ENCODE measurements around the gene RPS15.

The RPS15 gene

DNA sequence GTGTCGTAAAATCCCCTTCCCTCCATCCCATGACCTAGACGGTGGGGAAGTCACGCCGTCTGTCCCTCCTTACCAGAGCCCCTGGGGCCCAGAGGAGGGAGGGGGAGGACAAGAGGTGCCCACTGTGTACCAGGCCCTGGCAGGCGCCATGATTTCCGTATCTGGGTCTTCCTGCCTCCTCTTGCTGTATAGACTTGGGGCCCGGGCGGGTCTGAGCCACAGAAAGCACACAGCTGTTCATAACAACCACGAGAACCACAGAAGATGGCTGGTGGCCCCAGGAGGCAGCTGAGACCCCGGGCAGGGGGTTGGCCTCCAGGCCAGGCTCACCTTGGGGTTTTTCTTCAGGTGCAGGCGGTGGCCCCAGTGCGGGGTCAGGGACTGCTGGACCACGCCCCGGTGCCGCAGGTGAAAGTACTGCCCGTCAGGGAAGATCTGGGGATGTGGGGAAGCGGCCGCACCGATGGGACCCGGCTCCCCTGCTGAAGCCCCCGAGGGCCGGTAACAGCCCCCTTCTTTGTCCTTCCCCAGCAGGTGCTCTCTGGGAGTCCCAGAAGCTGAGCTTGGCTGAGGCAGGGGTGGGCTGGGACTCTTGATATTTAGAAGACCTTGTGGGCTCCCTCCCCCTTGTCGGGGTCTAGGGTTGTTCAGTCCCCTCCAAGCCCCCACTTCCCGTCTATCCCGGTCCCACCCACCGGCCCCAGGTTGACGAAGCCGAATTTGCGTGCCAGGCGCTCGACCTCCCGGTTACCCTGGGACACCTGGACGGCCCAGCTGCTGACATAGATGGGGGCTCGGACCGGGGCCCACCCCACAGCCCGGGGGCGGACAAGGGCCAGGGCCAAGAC is 51.5 kb downstream of the RPS15 start:
- DNase-seq: no peak

Data from NCI-H187 treated with DMSO at 0.1 percent for 48 hours (cell line).